IPS-15b (cell line): Measurements from ENCODE around the gene GLDC.
"Not testable (repeated sequence)": the region's sequence is repeated elsewhere in the genome, so short reads cannot be mapped to it uniquely, and the experiment has no call there.

Source experiments
- H3K27me3 ChIP-seq: one replicate; pipeline ENCODE4 v1.6.1; 2013; ENCODE audit warnings: low read length; ENCODE audit not compliant: control insufficient read depth, insufficient read depth
- H3K36me3 ChIP-seq: one replicate; pipeline ENCODE4 v1.6.1; 2013; ENCODE audit warnings: low read length; ENCODE audit not compliant: control insufficient read depth, insufficient read depth
- H3K4me1 ChIP-seq: one replicate; pipeline ENCODE4 v1.6.1; 2013; ENCODE audit warnings: mild to moderate bottlenecking, low read length; ENCODE audit not compliant: control insufficient read depth, insufficient read depth
- H3K4me3 ChIP-seq: one replicate; pipeline ENCODE4 v1.5.1; 2013; ENCODE audit warnings: low read depth, low read length
- H3K9ac ChIP-seq: one replicate; pipeline ENCODE4 v1.6.1; 2013; ENCODE audit warnings: low read depth, mild to moderate bottlenecking, low read length
- H3K9me3 ChIP-seq: one replicate; pipeline ENCODE4 v1.6.1; 2013; ENCODE audit warnings: mild to moderate bottlenecking, low read length; ENCODE audit not compliant: control insufficient read depth, insufficient read depth

The GLDC gene

DNA sequence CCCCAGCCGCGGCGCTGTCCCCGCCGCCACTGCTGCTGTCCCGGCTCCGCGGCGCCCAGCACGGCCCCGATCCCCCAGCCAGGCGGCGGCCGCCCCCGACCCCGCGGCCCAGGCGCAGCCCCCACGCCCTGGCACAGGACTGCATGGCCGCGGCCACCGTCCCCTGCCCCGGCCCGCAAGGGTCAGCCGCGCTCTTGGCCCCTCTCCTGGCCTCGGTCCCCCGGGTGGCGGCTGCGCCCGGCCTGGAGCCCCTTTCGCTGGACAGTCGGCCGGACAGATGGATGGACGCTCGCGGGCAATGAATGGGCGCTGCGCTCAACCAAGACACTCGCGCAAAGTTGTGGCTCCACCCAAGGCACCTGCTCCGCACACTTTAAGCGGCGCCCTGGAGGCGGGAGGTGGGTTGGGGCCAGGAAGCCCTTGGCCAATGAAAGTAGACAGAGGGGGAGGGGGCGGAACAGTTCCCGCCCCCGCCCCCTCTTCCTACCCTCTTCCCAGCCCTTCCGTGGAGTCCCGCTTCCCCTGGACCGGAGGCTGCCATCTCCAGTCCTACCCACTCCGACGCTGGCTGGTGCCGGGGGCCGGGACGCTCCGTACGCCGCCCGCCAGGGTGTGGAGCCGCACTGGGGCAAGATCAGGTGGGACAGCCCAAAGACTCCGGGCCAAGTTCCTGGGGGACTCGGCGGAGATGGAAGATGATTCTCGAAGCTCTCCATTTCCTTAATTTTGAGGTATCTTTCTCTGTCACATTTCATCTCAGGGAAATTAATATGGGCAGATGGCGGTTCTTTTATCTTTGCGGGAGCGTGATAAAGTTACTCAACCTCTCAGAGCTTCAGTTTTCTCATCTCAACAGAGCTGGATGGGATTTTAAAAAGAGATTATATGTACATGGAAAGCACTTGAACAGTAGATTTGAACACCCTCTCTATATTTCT lies at the start of gene GLDC:
Gene GLDC, minus strand, starts transcription at position 375 of the 938 bp plus-strand sequence. Its CDS starts 230 bp downstream, at position 145.
- H3K36me3 ChIP-seq = no peaks in the 10 kb centered on the region
- peaks cover 11% of the 10 kb centered on the region for H3K27me3 ChIP-seq
- peak within 1 kb of the TSS; percentile 62 for H3K9ac ChIP-seq
- H3K4me1 ChIP-seq = peaks cover 3% of the 10 kb centered on the region
- peak within 1 kb of the TSS; percentile 59 for H3K4me3 ChIP-seq
- no peaks in the 10 kb centered on the region for H3K9me3 ChIP-seq

DNA sequence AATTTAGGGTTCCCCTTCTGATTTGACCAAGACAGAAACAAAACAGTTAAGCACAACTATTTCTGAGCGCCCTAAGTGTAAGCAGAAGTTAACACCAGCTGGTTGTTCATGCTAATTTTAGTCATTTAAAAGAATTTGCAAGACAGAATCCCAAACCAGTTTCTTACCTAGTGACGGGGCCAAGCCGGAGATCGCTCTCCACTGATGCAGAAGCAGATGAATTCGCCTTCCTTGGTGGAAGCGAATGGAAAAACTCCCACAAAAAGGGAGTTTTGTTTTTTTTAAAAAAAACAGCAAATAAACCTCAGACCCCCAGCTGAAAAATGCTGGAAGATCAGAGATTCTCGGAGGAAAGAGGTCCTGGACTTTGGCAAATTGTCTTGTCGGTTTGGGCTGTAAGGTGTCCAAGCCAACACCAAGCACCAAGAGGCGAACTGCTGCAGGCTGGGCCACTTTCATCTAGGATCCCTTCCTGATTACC lies 47.4 kb upstream of the GLDC start:
- peaks cover 5% of the 10 kb centered on the region for H3K4me1 ChIP-seq
- H3K27me3 ChIP-seq = no peaks in the 10 kb centered on the region
- H3K36me3 ChIP-seq = no peaks in the 10 kb centered on the region
- H3K4me3 ChIP-seq = peak overlapping the region; percentile 11
- H3K9ac ChIP-seq = peak overlapping the region; percentile 47
- H3K9me3 ChIP-seq = no peaks in the 10 kb centered on the region

DNA sequence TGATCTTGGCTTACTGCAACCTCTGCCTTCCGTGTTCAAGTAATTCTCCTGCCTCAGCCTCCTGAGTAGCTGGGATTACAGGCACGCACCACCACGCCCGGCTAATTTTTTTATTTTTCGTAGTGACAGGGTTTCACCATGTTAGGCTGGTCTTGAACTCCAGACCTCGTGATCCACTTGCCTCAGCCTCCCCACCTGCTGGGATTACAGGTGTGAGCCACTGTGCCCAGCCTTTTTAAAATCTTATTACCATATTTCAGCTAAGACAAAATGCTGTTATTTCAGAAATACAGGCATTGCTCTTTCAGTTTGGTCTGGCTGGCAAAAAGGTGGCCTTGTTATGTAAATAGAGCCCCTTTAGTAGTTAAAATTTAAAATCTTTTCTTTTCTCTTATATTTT lies 46.9 kb upstream of the GLDC start:
- H3K36me3 ChIP-seq = no peaks in the 10 kb centered on the region
- H3K4me3 ChIP-seq = no peak overlapping the region
- peaks cover 5% of the 10 kb centered on the region for H3K4me1 ChIP-seq
- no peaks in the 10 kb centered on the region for H3K9me3 ChIP-seq
- no peak overlapping the region for H3K9ac ChIP-seq
- no peaks in the 10 kb centered on the region for H3K27me3 ChIP-seq

DNA sequence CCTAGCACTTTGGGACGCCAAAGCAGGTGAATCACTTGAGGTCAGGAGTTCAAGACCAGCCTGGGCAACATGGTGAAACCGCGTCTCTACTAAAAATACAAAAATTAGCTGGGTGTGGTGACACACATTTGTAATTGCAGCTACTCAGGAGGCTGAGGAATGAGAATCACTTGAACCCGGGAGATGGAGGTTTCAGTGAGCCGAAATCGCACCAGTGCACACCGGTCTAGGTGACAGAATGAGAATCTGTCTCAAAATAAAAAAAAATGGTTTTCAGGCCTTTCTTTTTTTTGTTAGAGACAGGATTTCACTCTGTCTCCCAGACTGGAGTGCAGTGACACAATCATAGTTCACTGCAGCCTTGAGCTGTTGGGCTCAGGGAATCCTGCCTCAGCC lies 45.1 kb upstream of the GLDC start:
- H3K27me3 ChIP-seq, H3K9ac ChIP-seq, H3K9me3 ChIP-seq, H3K4me3 ChIP-seq, H3K4me1 ChIP-seq, H3K36me3 ChIP-seq: not testable (repeated sequence)

DNA sequence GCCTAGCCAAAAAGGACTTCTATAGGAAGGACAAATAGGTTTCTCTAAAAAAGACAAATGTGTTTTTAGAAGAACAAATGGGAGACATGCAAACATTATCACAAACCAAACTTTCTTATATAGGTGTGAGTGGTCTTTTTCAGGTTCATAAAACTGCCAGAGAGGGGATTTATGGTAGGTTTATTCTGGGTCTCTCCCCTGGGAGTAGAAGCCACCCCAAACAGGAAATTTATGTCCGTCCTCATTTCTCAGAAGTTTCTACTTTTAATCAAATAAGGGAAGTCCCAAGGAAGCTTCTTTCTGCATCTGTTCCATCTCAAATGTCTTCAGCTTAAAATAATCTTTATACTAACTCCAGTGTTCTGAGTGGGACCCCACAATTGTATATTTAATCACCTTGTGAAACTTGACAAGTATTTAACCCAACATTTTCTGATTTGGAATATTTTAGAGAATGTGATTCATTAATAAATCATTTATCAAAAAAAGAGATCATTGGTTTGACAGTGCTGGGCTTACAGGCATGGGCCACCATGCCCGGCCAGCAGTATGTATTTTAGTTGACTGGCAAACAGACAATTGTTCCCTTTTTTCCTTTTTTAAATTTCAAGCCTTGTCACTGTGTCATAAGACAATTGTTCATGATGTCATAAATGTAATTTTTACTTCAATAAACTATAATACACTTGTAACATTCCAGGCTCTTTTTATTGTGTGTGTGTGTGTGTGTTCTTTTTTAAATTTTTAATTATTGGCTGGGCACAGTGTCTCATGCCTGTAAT lies 44.6 kb upstream of the GLDC start:
- Histone ChIP-seq H3K9me3 (no peaks in the 10 kb centered on the region), H3K36me3 (no peaks in the 10 kb centered on the region), H3K9ac (no peak overlapping the region), H3K4me1 (peaks cover 5% of the 10 kb centered on the region), H3K4me3 (no peak overlapping the region), H3K27me3 (no peaks in the 10 kb centered on the region)

DNA sequence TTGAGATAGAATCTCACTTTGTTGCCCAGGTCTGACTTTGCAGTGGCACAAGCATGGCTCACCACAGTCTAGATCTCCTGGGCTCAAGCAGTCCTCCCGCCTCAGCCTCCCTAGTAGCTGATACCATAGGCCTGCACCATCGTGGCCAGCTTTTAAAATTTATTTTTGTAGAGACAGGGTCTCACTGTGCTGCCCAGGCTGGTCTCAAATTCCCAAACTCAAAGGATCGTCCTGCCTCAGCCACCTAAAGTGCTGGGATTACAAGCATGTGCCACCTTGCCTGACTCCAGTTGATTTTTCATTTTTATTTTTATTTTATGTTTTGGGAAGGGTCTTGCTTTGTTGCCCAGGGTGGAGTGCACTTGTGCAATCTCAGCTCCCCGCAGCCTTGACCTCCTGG lies 41.7 kb upstream of the GLDC start:
- Histone ChIP-seq H3K4me1 (peaks cover 3% of the 10 kb centered on the region), H3K27me3 (no peaks in the 10 kb centered on the region), H3K4me3 (no peak overlapping the region), H3K9ac (no peak overlapping the region), H3K36me3 (no peaks in the 10 kb centered on the region), H3K9me3 (no peaks in the 10 kb centered on the region)

DNA sequence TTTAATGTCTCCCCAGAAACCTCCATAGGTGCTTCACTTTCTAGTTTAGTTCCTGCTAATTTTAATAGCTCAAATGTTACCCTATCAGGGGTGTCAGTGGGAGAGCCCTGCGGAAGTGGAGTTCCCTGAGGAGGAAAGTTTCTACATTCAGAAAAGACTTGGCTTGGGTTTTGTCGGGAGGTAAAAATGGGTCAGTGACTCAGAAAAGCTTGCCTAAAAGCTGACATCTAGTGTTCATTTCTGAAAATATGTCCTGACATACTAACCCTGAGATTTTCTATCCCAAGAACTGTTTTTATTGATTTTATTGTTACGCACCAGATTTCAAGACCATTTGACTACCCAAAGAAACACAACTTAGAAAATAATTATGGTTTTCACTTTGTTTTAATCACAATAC lies 40.9 kb upstream of the GLDC start:
- Histone ChIP-seq H3K27me3 (no peaks in the 10 kb centered on the region), H3K4me3 (no peak overlapping the region), H3K9ac (no peak overlapping the region), H3K4me1 (peaks cover 3% of the 10 kb centered on the region), H3K9me3 (no peaks in the 10 kb centered on the region), H3K36me3 (no peaks in the 10 kb centered on the region)

DNA sequence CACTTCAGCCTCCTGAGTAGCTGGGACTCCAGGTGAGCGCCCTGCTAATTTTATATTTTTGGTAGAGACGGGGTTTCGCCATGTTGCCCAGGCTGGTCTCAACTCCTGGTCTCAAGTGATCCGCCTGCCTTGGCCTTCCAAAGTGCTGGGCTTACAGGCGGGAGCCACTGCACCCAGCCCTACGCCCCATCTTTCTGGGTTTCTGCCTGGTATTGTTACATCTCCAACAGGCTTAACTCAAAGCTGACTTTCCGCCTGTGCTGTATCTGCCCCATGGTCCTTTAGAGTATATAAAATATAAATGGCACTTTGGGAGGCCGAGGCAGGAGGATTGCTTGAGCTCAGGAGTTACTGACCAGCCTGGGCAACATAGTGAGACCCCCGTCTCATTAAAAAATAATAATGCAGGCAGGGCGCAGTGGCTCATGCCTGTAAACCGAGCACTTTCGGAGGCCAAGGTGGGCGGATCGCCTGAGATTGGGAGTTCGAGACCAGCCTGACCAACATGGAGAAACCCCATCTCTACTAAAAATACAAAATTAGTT lies 36.5 kb upstream of the GLDC start:
- Histone ChIP-seq H3K9me3 (no peaks in the 10 kb centered on the region), H3K9ac (peak overlapping the region; percentile 98), H3K36me3 (no peaks in the 10 kb centered on the region), H3K27me3 (no peaks in the 10 kb centered on the region), H3K4me3 (peak overlapping the region; percentile 98), H3K4me1 (peaks cover 3% of the 10 kb centered on the region)

DNA sequence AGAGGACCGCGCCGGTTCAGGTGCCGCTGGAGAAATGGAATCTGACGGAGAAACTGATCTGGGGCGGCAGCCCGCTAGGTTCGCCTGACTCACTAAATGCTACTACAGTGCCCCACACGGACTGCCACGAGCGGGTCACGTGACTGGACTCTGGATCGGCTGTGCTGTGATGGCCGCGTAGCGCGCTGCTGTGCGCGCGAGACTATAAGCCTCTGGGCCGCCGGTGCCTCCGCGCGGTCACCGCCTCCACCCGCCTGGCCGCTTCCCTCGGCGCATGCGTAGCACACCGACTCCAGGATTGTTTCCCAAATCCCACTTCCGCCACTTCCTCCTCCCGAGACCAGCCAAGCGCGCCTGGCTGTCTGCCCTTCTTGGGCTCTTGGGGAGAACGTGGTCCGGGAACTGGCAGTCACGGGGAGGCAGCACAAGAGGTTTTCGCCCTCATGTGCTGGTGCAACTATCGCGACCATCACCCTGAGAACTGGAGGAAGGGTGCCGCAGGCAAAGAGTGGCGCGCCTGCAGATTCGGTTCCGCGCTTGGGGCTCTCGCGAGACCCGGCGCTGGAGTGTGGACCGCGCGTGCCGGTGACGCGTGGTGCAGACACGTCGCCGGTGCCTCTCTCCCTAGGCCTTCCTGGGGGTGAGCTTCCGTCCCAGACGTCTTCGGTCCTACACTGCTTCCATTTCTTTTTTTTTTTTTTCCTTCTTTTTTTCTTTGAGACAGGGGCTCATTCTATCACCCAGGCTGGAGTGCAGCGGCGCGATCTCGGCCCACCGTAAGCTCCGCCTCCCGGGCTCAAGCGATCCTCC lies 35.8 kb upstream of the GLDC start:
- no peaks in the 10 kb centered on the region for H3K27me3 ChIP-seq
- H3K4me3 ChIP-seq = peak overlapping the region; percentile 98
- no peaks in the 10 kb centered on the region for H3K36me3 ChIP-seq
- peaks cover 3% of the 10 kb centered on the region for H3K4me1 ChIP-seq
- peak overlapping the region; percentile 98 for H3K9ac ChIP-seq
- no peaks in the 10 kb centered on the region for H3K9me3 ChIP-seq

DNA sequence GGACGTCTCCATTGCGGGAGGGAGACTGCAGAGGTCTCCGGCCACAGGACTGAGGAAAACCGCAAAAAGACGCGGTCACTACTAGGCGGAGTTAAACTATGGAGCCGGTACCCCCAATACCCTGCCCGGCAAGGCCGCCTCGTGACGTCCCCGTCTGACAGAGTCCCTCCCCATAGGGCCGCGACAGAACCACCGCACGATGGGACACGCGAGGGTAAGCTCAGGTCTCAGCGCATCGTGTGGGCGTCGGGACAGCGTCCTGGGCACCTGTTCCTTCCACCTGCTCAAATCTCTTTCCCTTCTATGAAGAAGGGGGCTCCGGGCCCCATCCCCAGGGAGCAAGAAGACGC lies 35.2 kb upstream of the GLDC start:
- Histone ChIP-seq H3K4me3 (peak overlapping the region; percentile 98), H3K36me3 (no peaks in the 10 kb centered on the region), H3K9me3 (no peaks in the 10 kb centered on the region), H3K4me1 (peaks cover 3% of the 10 kb centered on the region), H3K27me3 (no peaks in the 10 kb centered on the region), H3K9ac (peak overlapping the region; percentile 96)

DNA sequence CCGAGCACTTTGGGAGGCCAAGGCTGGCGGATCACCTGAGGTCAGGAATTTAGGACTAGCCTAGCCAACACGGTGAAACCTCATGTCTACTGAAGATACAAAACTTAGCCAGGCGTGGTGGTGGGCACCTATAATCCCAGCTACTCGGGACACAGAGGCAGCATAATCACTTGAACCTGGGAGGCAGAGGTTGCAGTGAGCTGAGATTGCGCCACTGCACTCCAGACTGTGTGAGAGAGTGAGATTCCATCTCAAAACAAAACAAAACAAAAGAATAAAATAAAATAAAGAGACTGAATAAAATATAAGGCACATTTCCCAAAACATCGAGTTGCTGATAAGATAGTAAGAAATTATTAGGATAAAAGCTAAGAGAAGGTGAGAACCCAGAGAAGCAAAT lies 32.3 kb upstream of the GLDC start:
- no peaks in the 10 kb centered on the region for H3K4me1 ChIP-seq
- no peak overlapping the region for H3K9ac ChIP-seq
- H3K4me3 ChIP-seq = no peak overlapping the region
- H3K27me3 ChIP-seq = no peaks in the 10 kb centered on the region
- no peaks in the 10 kb centered on the region for H3K9me3 ChIP-seq
- peaks cover 2% of the 10 kb centered on the region for H3K36me3 ChIP-seq
